H9 (cell line): ENCODE data around the gene TMF1. TPM values are rescaled to one million over a fixed set of nuclear protein-coding genes. Genes with fewer than 3 reads are reported as not detected.

Experiments
- DNase-seq: peaks from one replicate; pipeline ENCODE4 v3.0.0-alpha.2; 2017
- H2AFZ ChIP-seq: one replicate; pipeline ENCODE4 v1.6.1; 2013; ENCODE audit warnings: mild to moderate bottlenecking, low read length, control low read depth, moderate library complexity
- H2AK5ac ChIP-seq: 2 replicates; pipeline ENCODE4 v1.6.1; 2013; ENCODE audit warnings: low read length, control low read depth, mixed read lengths; ENCODE audit not compliant: insufficient read length
- H2BK120ac ChIP-seq: one replicate; pipeline ENCODE4 v1.6.1; 2013; ENCODE audit warnings: low read depth, mild to moderate bottlenecking, low read length, control low read depth, inconsistent platforms; ENCODE audit not compliant: poor library complexity, severe bottlenecking
- H2BK12ac ChIP-seq: 2 replicates; pipeline ENCODE4 v1.6.1; 2013; ENCODE audit warnings: low read length, control low read depth, mixed read lengths, low read depth; ENCODE audit not compliant: insufficient read length
- H2BK15ac ChIP-seq: 2 replicates; pipeline ENCODE4 v1.6.1; 2013; ENCODE audit warnings: low read depth, low read length, control low read depth
- H2BK20ac ChIP-seq: one replicate; pipeline ENCODE4 v1.6.1; 2013; ENCODE audit warnings: low read depth, mild to moderate bottlenecking, low read length, control low read depth, inconsistent platforms; ENCODE audit not compliant: poor library complexity, severe bottlenecking
- H2BK5ac ChIP-seq: 2 replicates; pipeline ENCODE4 v1.6.1; 2013; ENCODE audit warnings: low read length, control low read depth, mixed read lengths; ENCODE audit not compliant: insufficient read length
- H3K14ac ChIP-seq: 2 replicates; pipeline ENCODE4 v1.6.1; 2013; ENCODE audit warnings: low read length, control low read depth; ENCODE audit not compliant: insufficient read depth
- H3K18ac ChIP-seq: 2 replicates; pipeline ENCODE4 v1.6.1; 2013; ENCODE audit warnings: low read depth, mild to moderate bottlenecking, mixed read lengths, low read length, control low read depth; ENCODE audit not compliant: insufficient read length
- H3K23ac ChIP-seq: 2 replicates; pipeline ENCODE4 v1.6.1; 2013; ENCODE audit warnings: low read length, control low read depth, mixed read lengths, low read depth; ENCODE audit not compliant: insufficient read length
- H3K23me2 ChIP-seq: 2 replicates; pipeline ENCODE4 v1.6.1; 2013; ENCODE audit warnings: low read depth, mild to moderate bottlenecking, mixed read lengths, low read length, control low read depth; ENCODE audit not compliant: insufficient read length, poor library complexity, severe bottlenecking
- H3K27ac ChIP-seq: 2 replicates; pipeline ENCODE4 v1.5.1; 2013; ENCODE audit warnings: low read length, control low read depth, mixed read lengths, low read depth; ENCODE audit not compliant: insufficient read length
- H3K27me3 ChIP-seq: 2 replicates; pipeline ENCODE4 v1.6.1; 2013; ENCODE audit warnings: low read length, control low read depth, inconsistent platforms; ENCODE audit not compliant: insufficient read depth
- H3K4ac ChIP-seq: 2 replicates; pipeline ENCODE4 v1.6.1; 2013; ENCODE audit warnings: low read depth, mild to moderate bottlenecking, control low read depth, inconsistent platforms, low read length, moderate library complexity
- H3K4me1 ChIP-seq: 2 replicates; pipeline ENCODE4 v1.6.1; 2013; ENCODE audit warnings: low read length, control low read depth, inconsistent platforms; ENCODE audit not compliant: insufficient read depth
- H3K4me2 ChIP-seq: 2 replicates; pipeline ENCODE4 v1.6.1; 2013; ENCODE audit warnings: low read length, control low read depth, mixed read lengths; ENCODE audit not compliant: insufficient read length, insufficient read depth
- H3K56ac ChIP-seq: 2 replicates; pipeline ENCODE4 v1.6.1; 2013; ENCODE audit warnings: low read depth, mild to moderate bottlenecking, mixed read lengths, low read length, control low read depth; ENCODE audit not compliant: insufficient read length
- H3K79me1 ChIP-seq: 2 replicates; pipeline ENCODE4 v1.6.1; 2013; ENCODE audit warnings: low read depth, mild to moderate bottlenecking, moderate library complexity, low read length, control low read depth, inconsistent platforms; ENCODE audit not compliant: insufficient read depth, poor library complexity, severe bottlenecking
- H3K79me2 ChIP-seq: 2 replicates; pipeline ENCODE4 v1.6.1; 2013; ENCODE audit warnings: low read length, control low read depth, inconsistent platforms; ENCODE audit not compliant: insufficient read depth
- H3K9ac ChIP-seq: 2 replicates; pipeline ENCODE4 v1.6.1; 2013; ENCODE audit warnings: low read length, control low read depth, mixed read lengths; ENCODE audit not compliant: insufficient read length; ENCODE audit errors: extremely low read depth
- H3K9me3 ChIP-seq: one replicate; pipeline ENCODE4 v1.6.1; 2013; ENCODE audit warnings: low read depth, low read length, inconsistent platforms; ENCODE audit not compliant: control insufficient read depth
- H3T11ph ChIP-seq: one replicate; pipeline ENCODE4 v1.6.1; 2013; ENCODE audit warnings: mild to moderate bottlenecking, low read length, control low read depth, inconsistent platforms
- H4K20me1 ChIP-seq: one replicate; pipeline ENCODE4 v1.6.1; 2013; ENCODE audit not compliant: control insufficient read depth, insufficient read length, insufficient read depth
- H4K5ac ChIP-seq: 2 replicates; pipeline ENCODE4 v1.6.1; 2013; ENCODE audit warnings: low read depth, mild to moderate bottlenecking, mixed read lengths, low read length, control low read depth; ENCODE audit not compliant: insufficient read length
- H4K8ac ChIP-seq: replicated peaks from 2 replicates; pipeline ENCODE4 v1.6.1; 2013; ENCODE audit warnings: low read length, control low read depth, mixed read lengths, low read depth; ENCODE audit not compliant: insufficient read length
- H4K91ac ChIP-seq: 2 replicates; pipeline ENCODE4 v1.6.1; 2013; ENCODE audit warnings: low read depth, mild to moderate bottlenecking, moderate library complexity, mixed read lengths, low read length, control low read depth; ENCODE audit not compliant: insufficient read length
- H3K27ac Mint-ChIP-seq, 3 experiments: 2 replicates in 2 of 3; 3 replicates in 1 of 3; pipeline ENCODE4 v1.8.0; 2020 to 2021; ENCODE audit warnings: mixed read lengths in 3 of 3, mild to moderate bottlenecking in 1 of 3, moderate library complexity in 1 of 3
- H3K27me3 Mint-ChIP-seq: 2 replicates; pipeline ENCODE4 v1.8.0; 2021; ENCODE audit warnings: low read depth, mild to moderate bottlenecking, moderate library complexity, mixed read lengths
- H3K36me3 Mint-ChIP-seq, 3 experiments: 2 replicates in 2 of 3; 3 replicates in 1 of 3; pipeline ENCODE4 v1.8.0; 2020 to 2021; ENCODE audit warnings: low read depth in 3 of 3, mixed read lengths in 3 of 3; ENCODE audit not compliant: insufficient read depth in 1 of 3
- H3K4me1 Mint-ChIP-seq, 2 experiments: 2 replicates each; pipeline ENCODE4 v1.8.0; 2020; ENCODE audit warnings: mixed read lengths in 2 of 2
- H3K4me3 Mint-ChIP-seq, 2 experiments: 2 replicates in 1 of 2; 3 replicates in 1 of 2; pipeline ENCODE4 v1.8.0; 2020 to 2021; ENCODE audit warnings: mild to moderate bottlenecking in 2 of 2, mixed read lengths in 2 of 2, moderate library complexity in 1 of 2
- H3K9me3 Mint-ChIP-seq, 2 experiments: 2 replicates in 1 of 2; 3 replicates in 1 of 2; pipeline ENCODE4 v1.8.0; 2020; ENCODE audit warnings: mild to moderate bottlenecking in 2 of 2, mixed read lengths in 2 of 2, moderate library complexity in 1 of 2
- WGBS: extraction: QIAGEN DNeasy Blood & Tissue Kit; methylation state at CpG from one replicate; pipeline ENCODE4 v1.1.7; 2013; ENCODE audit warnings: missing lambda C conversion rate, low lambda C conversion rate, mixed read lengths; ENCODE audit not compliant: insufficient read length; ENCODE audit errors: extremely low coverage; 5-methylcytosine and 5-hydroxymethylcytosine counted together
- total RNA-seq: library from RNA; stranded (reverse); gene quantifications from 2 replicates; pipeline ENCODE4 v1.2.1, GENCODE V29; 2021
- TF ChIP-seq, protein P1 (sequence below): fragments of 200-600 bp; sonication (generic); conservative IDR thresholded peaks from 3 replicates; pipeline ENCODE4 v1.8.0; 2021; ENCODE audit warnings: antibody characterized with exemption, mild to moderate bottlenecking

Gene TMF1
- total RNA-seq, 1 experiment from 2014 or later = 21.9 TPM

DNA sequence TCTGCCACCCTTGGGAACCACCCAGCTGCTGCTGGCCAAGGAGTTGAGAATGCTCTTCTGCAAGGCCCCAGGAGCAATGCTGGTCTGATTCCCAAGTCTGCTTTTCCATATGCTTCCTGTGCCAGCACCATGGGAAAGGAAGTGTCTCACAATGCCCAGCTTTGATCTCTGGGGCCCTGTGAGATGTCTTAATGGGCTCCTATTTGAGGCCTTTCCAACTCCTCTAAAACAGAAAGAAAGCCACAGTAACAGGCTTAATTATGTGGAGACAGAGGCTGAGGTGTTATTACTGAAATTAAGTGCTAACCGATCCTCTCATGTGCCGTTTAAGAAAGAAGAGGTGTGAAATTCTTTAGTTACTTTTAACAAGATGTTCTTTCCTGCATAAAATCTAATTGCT lies 43.2 kb downstream of the TMF1 start:
- H2BK5ac ChIP-seq = no peak overlapping the region
- Mint-ChIP-seq H3K4me3 (peak overlapping the region in 1 of 2 experiments; percentile 61; a peak in 2 of 5 replicates), H3K36me3 (peaks cover 7 to 45% (median 22%) of the 10 kb centered on the region in 3 experiments; a peak in 6 of 7 replicates), H3K4me1 (peaks cover 46 to 47% of the 10 kb centered on the region in 2 experiments), H3K9me3 (no peaks in the 10 kb centered on the region), H3K27me3 (no peaks in the 10 kb centered on the region), H3K27ac (peak overlapping the region; percentile 94 to 99 (median 96))
- DNase-seq = peak; percentile 73
- H4K20me1 ChIP-seq = no peaks in the 10 kb centered on the region
- H2AFZ ChIP-seq = no peak overlapping the region
- H3K9ac ChIP-seq = no peak overlapping the region
- H4K5ac ChIP-seq = no peak overlapping the region
- H3K79me2 ChIP-seq = no peaks in the 10 kb centered on the region
- H3K9me3 ChIP-seq = no peaks in the 10 kb centered on the region
- H3K4me1 ChIP-seq = peaks cover 11% of the 10 kb centered on the region; the same call in 1 of the 2 replicates
- H2BK20ac ChIP-seq = no peak overlapping the region
- peak overlapping the region; percentile 14 for H3K4me2 ChIP-seq
- peak overlapping the region; percentile 81 for H3K18ac ChIP-seq
- peak overlapping the region; percentile 47 for H2BK12ac ChIP-seq
- no peak overlapping the region for H3K23ac ChIP-seq
- H2AK5ac ChIP-seq = peak overlapping the region; percentile 9
- WGBS = no CpG with 5 or more reads among the region's 2 CpGs
- no peaks in the 10 kb centered on the region for H3K27me3 ChIP-seq
- H2BK120ac ChIP-seq = peak overlapping the region; percentile 40
- TF ChIP-seq, protein P1, sequence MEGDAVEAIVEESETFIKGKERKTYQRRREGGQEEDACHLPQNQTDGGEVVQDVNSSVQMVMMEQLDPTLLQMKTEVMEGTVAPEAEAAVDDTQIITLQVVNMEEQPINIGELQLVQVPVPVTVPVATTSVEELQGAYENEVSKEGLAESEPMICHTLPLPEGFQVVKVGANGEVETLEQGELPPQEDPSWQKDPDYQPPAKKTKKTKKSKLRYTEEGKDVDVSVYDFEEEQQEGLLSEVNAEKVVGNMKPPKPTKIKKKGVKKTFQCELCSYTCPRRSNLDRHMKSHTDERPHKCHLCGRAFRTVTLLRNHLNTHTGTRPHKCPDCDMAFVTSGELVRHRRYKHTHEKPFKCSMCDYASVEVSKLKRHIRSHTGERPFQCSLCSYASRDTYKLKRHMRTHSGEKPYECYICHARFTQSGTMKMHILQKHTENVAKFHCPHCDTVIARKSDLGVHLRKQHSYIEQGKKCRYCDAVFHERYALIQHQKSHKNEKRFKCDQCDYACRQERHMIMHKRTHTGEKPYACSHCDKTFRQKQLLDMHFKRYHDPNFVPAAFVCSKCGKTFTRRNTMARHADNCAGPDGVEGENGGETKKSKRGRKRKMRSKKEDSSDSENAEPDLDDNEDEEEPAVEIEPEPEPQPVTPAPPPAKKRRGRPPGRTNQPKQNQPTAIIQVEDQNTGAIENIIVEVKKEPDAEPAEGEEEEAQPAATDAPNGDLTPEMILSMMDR = no peak
- peak overlapping the region; percentile 96 for H3K27ac ChIP-seq
- H4K91ac ChIP-seq = no peak overlapping the region
- no peak overlapping the region for H3K56ac ChIP-seq
- peak overlapping the region; percentile 38; the same call in 1 of the 2 replicates for H3K14ac ChIP-seq
- H4K8ac ChIP-seq = no peak overlapping the region
- H3K79me1 ChIP-seq = no peaks in the 10 kb centered on the region
- no peak overlapping the region for H2BK15ac ChIP-seq
- H3K23me2 ChIP-seq = peaks cover 4% of the 10 kb centered on the region
- no peak overlapping the region; the same call in 1 of the 2 replicates for H3K4ac ChIP-seq
- peak overlapping the region; percentile 80 for H3T11ph ChIP-seq
